Breast epithelium (tissue), 3 donors: ENCODE results near the gene UGGT1.

ENCODE experiments used
- POLR2A ChIP-seq: fragments of 450-650 bp; IDR thresholded peaks from one replicate; pipeline ENCODE4 v1.6.1; 2016; ENCODE audit warnings: antibody characterized with exemption, mild to moderate bottlenecking, moderate library complexity
- POLR2AphosphoS5 ChIP-seq, 3 donors: sonication (generic); formaldehyde crosslinking; IDR thresholded peaks; one replicate each; pipeline ENCODE4 v1.6.1; 2017; ENCODE audit warnings: antibody characterized with exemption in 3 of 3
- TF ChIP-seq, protein P1 (sequence below), 3 donors: fragments of 450-650 bp; IDR thresholded peaks; one replicate each; pipeline ENCODE4 v1.5.1; 2016 to 2017; ENCODE audit warnings: antibody characterized with exemption in 3 of 3, mild to moderate bottlenecking in 3 of 3, moderate library complexity in 3 of 3

DNA sequence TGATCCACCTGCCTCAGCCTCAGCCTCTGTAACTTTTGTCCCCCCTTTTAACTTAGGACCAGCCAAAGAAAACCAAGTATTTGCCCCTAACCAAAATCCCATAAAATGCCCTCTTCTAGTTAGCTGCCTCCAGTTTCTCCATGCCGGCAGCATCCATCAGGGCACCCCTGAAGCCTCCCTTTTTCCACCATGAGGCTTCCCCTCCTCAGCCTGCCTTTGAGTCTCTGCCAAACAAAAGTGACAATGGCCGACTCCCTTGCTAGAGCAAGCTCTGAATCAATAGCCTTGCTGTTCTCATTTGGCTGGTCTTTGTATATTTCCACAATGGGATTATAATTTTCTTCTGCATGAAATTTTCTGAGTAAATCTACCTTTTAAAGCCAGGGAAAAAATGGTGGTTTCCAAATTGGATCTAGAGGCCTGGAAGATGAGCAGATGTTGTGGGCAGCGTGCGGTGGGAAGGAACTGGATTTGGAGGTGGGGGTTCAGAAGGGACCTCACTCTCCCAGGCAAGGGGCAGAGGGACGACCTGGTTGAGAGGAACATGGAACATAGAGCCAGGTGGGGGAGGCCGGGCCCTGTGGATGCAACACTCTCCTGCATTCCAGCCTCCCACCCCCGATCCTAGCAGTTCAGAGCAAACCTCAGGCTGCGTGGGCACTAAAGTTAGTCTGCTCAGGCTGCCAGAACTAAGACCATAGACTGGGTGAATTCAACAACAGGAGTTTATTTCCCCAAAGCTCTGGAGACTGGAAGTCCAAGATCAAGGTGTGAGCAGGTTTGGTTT lies 147.1 kb downstream of the UGGT1 start:
- TF ChIP-seq POLR2A (no peak), POLR2AphosphoS5 (IDR thresholded peaks at IDR 0.05) (no peak)
- TF ChIP-seq, protein P1, sequence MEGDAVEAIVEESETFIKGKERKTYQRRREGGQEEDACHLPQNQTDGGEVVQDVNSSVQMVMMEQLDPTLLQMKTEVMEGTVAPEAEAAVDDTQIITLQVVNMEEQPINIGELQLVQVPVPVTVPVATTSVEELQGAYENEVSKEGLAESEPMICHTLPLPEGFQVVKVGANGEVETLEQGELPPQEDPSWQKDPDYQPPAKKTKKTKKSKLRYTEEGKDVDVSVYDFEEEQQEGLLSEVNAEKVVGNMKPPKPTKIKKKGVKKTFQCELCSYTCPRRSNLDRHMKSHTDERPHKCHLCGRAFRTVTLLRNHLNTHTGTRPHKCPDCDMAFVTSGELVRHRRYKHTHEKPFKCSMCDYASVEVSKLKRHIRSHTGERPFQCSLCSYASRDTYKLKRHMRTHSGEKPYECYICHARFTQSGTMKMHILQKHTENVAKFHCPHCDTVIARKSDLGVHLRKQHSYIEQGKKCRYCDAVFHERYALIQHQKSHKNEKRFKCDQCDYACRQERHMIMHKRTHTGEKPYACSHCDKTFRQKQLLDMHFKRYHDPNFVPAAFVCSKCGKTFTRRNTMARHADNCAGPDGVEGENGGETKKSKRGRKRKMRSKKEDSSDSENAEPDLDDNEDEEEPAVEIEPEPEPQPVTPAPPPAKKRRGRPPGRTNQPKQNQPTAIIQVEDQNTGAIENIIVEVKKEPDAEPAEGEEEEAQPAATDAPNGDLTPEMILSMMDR (IDR thresholded peaks at IDR 0.05) = no peak
